OCI-LY1 (cell line): ENCODE measurements around the gene PPP2R5B.

Experiments used
- H2AFZ ChIP-seq: fragments of 200-600 bp; sonication (generic), shearing (Covaris generic); 2 replicates; pipeline ENCODE4 v1.6.0; 2014; ENCODE audit warnings: antibody characterized with exemption, mild to moderate bottlenecking, low read length
- H3F3A ChIP-seq: fragments of 200-600 bp; sonication (generic), shearing (Covaris generic); 2 replicates; pipeline ENCODE4 v1.6.0; 2014; ENCODE audit warnings: mild to moderate bottlenecking, antibody characterized with exemption, low read length, moderate library complexity; ENCODE audit not compliant: insufficient read depth
- H3K27ac ChIP-seq: fragments of 200-600 bp; sonication (generic); 2 replicates; pipeline ENCODE4 v1.5.1; 2014; ENCODE audit warnings: low read length, mixed run types, mild to moderate bottlenecking, low read depth; ENCODE audit not compliant: poor library complexity, severe bottlenecking
- H3K27me3 ChIP-seq: fragments of 200-600 bp; sonication (generic); 2 replicates; pipeline ENCODE4 v1.6.0; 2014; ENCODE audit warnings: antibody characterized with exemption, mild to moderate bottlenecking, low read length, moderate library complexity; ENCODE audit not compliant: insufficient read depth
- H3K36me3 ChIP-seq: fragments of 200-600 bp; sonication (generic); 2 replicates; pipeline ENCODE4 v1.6.1; 2014; ENCODE audit warnings: mild to moderate bottlenecking, antibody characterized with exemption, low read length, moderate library complexity, mixed read lengths; ENCODE audit not compliant: insufficient read depth
- H3K4me1 ChIP-seq: fragments of 200-600 bp; sonication (generic); 2 replicates; pipeline ENCODE4 v1.5.1; 2014; ENCODE audit warnings: mild to moderate bottlenecking, low read length, moderate library complexity; ENCODE audit not compliant: insufficient read depth, severe bottlenecking
- H3K4me2 ChIP-seq: fragments of 200-600 bp; sonication (generic), shearing (Covaris generic); 2 replicates; pipeline ENCODE4 v1.6.1; 2014; ENCODE audit warnings: low read length
- H3K4me3 ChIP-seq: fragments of 200-600 bp; sonication (generic); 2 replicates; pipeline ENCODE4 v1.5.1; 2014; ENCODE audit warnings: low read length, low read depth, mild to moderate bottlenecking, mixed read lengths; ENCODE audit not compliant: poor library complexity, severe bottlenecking
- H3K79me2 ChIP-seq: fragments of 200-600 bp; shearing (Covaris generic); 2 replicates; pipeline ENCODE4 v1.6.1; 2016; ENCODE audit warnings: mixed run types, low read length, mixed read lengths; ENCODE audit not compliant: insufficient read depth
- H3K9ac ChIP-seq: fragments of 200-600 bp; sonication (generic), shearing (Covaris generic); 2 replicates; pipeline ENCODE4 v1.6.1; 2014; ENCODE audit warnings: mild to moderate bottlenecking, low read length, mixed read lengths
- H3K9me2 ChIP-seq: fragments of 200-600 bp; sonication (generic), shearing (Covaris generic); 2 replicates; pipeline ENCODE4 v1.6.1; 2014; ENCODE audit warnings: low read depth, mild to moderate bottlenecking, low read length, mixed read lengths
- H3K9me3 ChIP-seq: fragments of 200-600 bp; shearing (Covaris generic); 2 replicates; pipeline ENCODE4 v1.6.1; 2014; ENCODE audit warnings: low read length, mixed read lengths
- H4K20me1 ChIP-seq: fragments of 200-600 bp; sonication (generic), shearing (Covaris generic); 2 replicates; pipeline ENCODE4 v1.6.0; 2016; ENCODE audit warnings: mild to moderate bottlenecking, low read length; ENCODE audit not compliant: insufficient read depth
- EZH2 ChIP-seq: fragments of 200-600 bp; sonication (generic), shearing (Covaris generic); IDR thresholded peaks from 2 replicates; pipeline ENCODE4 v1.8.0; 2017; ENCODE audit warnings: borderline replicate concordance, mixed run types, mild to moderate bottlenecking, antibody characterized with exemption, low read length, moderate library complexity, mixed read lengths
- TF ChIP-seq, protein P1 (sequence below): fragments of 200-600 bp; sonication (generic), shearing (Covaris generic); IDR thresholded peaks from 2 replicates; pipeline ENCODE4 v1.5.1; 2017; ENCODE audit warnings: mild to moderate bottlenecking, antibody characterized with exemption, low read length, moderate library complexity, mixed read lengths

PPP2R5B gene

DNA sequence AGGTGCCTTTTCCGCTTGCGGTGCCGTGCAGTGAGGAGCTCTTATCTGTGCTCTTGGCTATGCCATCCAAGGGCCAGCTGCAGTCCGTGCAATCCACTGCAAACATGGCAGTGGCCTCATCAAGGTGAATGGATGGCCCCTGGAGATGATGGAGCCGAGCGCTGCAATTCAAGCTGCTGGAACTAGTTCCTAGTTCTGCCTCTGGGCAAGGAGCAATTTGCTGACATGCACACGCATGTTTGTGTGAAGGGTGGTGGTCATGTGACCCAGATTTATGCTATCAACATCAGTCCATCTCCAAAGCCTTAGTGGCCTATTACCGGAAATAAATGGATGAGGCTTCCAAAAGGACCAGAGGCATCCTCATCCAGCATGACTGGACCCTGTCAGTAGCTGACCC is 43.0 kb upstream of the PPP2R5B start:
- no peak overlapping the region for H2AFZ ChIP-seq
- H4K20me1 ChIP-seq: no peaks in the 10 kb centered on the region
- H3K27ac ChIP-seq: peak overlapping the region; percentile 96
- no peak overlapping the region for H3K4me3 ChIP-seq
- no peaks in the 10 kb centered on the region; the same call in 1 of the 2 replicates for H3F3A ChIP-seq
- peaks cover 6% of the 10 kb centered on the region; the same call in 1 of the 2 replicates for H3K36me3 ChIP-seq
- TF ChIP-seq EZH2: no peak
- TF ChIP-seq, protein P1, sequence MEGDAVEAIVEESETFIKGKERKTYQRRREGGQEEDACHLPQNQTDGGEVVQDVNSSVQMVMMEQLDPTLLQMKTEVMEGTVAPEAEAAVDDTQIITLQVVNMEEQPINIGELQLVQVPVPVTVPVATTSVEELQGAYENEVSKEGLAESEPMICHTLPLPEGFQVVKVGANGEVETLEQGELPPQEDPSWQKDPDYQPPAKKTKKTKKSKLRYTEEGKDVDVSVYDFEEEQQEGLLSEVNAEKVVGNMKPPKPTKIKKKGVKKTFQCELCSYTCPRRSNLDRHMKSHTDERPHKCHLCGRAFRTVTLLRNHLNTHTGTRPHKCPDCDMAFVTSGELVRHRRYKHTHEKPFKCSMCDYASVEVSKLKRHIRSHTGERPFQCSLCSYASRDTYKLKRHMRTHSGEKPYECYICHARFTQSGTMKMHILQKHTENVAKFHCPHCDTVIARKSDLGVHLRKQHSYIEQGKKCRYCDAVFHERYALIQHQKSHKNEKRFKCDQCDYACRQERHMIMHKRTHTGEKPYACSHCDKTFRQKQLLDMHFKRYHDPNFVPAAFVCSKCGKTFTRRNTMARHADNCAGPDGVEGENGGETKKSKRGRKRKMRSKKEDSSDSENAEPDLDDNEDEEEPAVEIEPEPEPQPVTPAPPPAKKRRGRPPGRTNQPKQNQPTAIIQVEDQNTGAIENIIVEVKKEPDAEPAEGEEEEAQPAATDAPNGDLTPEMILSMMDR: no peak
- H3K4me2 ChIP-seq: no peak overlapping the region; the same call in 1 of the 2 replicates
- H3K9me2 ChIP-seq: no peaks in the 10 kb centered on the region
- H3K27me3 ChIP-seq: no peaks in the 10 kb centered on the region
- peaks cover 18% of the 10 kb centered on the region for H3K79me2 ChIP-seq
- H3K4me1 ChIP-seq: peaks cover 79% of the 10 kb centered on the region
- no peaks in the 10 kb centered on the region for H3K9me3 ChIP-seq
- no peak overlapping the region; the same call in 1 of the 2 replicates for H3K9ac ChIP-seq

- peak overlapping the region; percentile 96 for H3K27ac ChIP-seq
- no peaks in the 10 kb centered on the region for H3K9me2 ChIP-seq
- H3K36me3 ChIP-seq: no peaks in the 10 kb centered on the region
- no peak overlapping the region for H3K4me3 ChIP-seq
- peaks cover 10% of the 10 kb centered on the region for H3K79me2 ChIP-seq
- H2AFZ ChIP-seq: no peak overlapping the region
- H3K9me3 ChIP-seq: no peaks in the 10 kb centered on the region
- no peaks in the 10 kb centered on the region for H4K20me1 ChIP-seq
- TF ChIP-seq, protein P1: no peak
- no peak for TF ChIP-seq EZH2
- peak overlapping the region; percentile 12; the same call in 1 of the 2 replicates for H3K4me2 ChIP-seq
- no peaks in the 10 kb centered on the region; the same call in 1 of the 2 replicates for H3F3A ChIP-seq
- peaks cover 77% of the 10 kb centered on the region for H3K4me1 ChIP-seq
- H3K27me3 ChIP-seq: no peaks in the 10 kb centered on the region
- no peak overlapping the region for H3K9ac ChIP-seq
Measured at GRCh38 chr11:64882243-64882642, 42.2 kb upstream of the PPP2R5B start.

DNA sequence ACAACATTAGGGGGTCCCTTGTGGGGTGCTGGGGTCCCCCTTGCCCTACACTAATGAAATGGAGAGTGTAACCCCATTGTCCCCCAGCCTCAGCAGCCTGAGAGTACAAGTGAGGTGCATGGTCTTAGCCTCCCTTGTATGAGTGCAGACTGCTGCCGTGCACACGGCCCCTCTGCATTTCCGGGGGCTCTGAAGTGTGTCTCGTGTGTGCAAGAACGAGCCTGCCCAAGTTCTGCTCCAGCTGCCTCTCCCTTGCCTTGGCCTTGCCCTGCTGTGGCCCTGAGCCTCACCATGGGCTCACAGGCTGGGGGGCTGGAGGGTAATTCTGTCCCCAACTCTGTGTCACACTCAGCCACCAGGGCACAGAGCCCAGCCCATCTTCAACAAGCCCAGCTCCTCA is 40.9 kb upstream of the PPP2R5B start:
- no peaks in the 10 kb centered on the region for H3K9me2 ChIP-seq
- H3K27ac ChIP-seq: peak overlapping the region; percentile 96
- H2AFZ ChIP-seq: no peak overlapping the region
- peak overlapping the region; percentile 28; the same call in 1 of the 2 replicates for H3K4me2 ChIP-seq
- peaks cover 88% of the 10 kb centered on the region for H3K4me1 ChIP-seq
- no peaks in the 10 kb centered on the region for H3K79me2 ChIP-seq
- no peaks in the 10 kb centered on the region for H4K20me1 ChIP-seq
- peak overlapping the region; percentile 33 for H3K9ac ChIP-seq
- no peaks in the 10 kb centered on the region; the same call in 1 of the 2 replicates for H3F3A ChIP-seq
- H3K4me3 ChIP-seq: no peak overlapping the region
- no peaks in the 10 kb centered on the region for H3K36me3 ChIP-seq
- no peaks in the 10 kb centered on the region for H3K27me3 ChIP-seq
- TF ChIP-seq EZH2: no peak
- TF ChIP-seq, protein P1: no peak
- no peaks in the 10 kb centered on the region for H3K9me3 ChIP-seq
